Measurements from ENCODE around the gene SLC13A2.

Gene SLC13A2

GRCh38 chr17:28540231-28540630 is 66.8 kb downstream of the SLC13A2 start:
- no peak for DNase-seq

GRCh38 chr17:28541439-28541838 is 68.0 kb downstream of the SLC13A2 start:
- no peak for DNase-seq

- no peak for DNase-seq
These were observed 71.1 kb downstream of the SLC13A2 start for GRCh38 chr17:28544402-28545140.

GRCh38 chr17:28545141-28545503 is 71.7 kb downstream of the SLC13A2 start:
- DNase-seq = no peak

GRCh38 chr17:28545787-28546415 is 72.5 kb downstream of the SLC13A2 start:
- no peak for DNase-seq

- no peak for DNase-seq
These were observed 73.7 kb downstream of the SLC13A2 start for GRCh38 chr17:28547096-28547622.
